Right ventricle myocardium inferior (tissue), 1 donor: ENCODE measurements around the gene IST1. TPM values are rescaled to one million over a fixed set of nuclear protein-coding genes. Genes with fewer than 3 reads are reported as not detected.
"Not testable (repeated sequence)": the region's sequence is repeated elsewhere in the genome, so short reads cannot be mapped to it uniquely, and the experiment has no call there.

Experiments used
- ATAC-seq: fragments of 200-7000 bp; cut with Tn5 transposase; one replicate; pipeline ENCODE4 v1.9.1; 2020; ENCODE audit warnings: mild to moderate bottlenecking, moderate library complexity
- DNase-seq: peaks from one replicate; pipeline ENCODE4 v3.0.0; 2021; ENCODE audit errors: missing footprints
- intact Hi-C: fragments of 100-400 bp; cut with DNase I; formaldehyde crosslinking; loops from one replicate; pipeline ENCODE4 v1.11.0; 2022
- long read RNA-seq: library from polyadenylated mRNA; unstranded; transcript quantifications from one replicate; pipeline ENCODE4 v2.0.0, GENCODE V29; 2021
- total RNA-seq: library from RNA; stranded (reverse); fragmentation: NEBNext Ultra II Directional; extraction: Animal tissue kit (Norgen Biotek cat#: 25700); gene quantifications from one replicate; pipeline ENCODE4 v1.2.1, GENCODE V29; 2021
- donor health status: DM: no; HTN: yes; CAD: no; lungs with severe emphysema.

IST1 gene
- 114 TPM for total RNA-seq
- long read RNA-seq, full-length matches to known transcripts: 46 of 63 reads
- long read RNA-seq, partial matches to known transcripts: 2 of 63 reads
- long read RNA-seq, other reads (novel, unspliced or antisense): 15 of 63 reads

GRCh38 chr16:71894921-71895678 lies at the start of gene IST1:
TSS of gene IST1 (plus strand) at chr16:71895531. CDS start at chr16:71915641, 20,110 bp downstream.
- ATAC-seq (peak; percentile 98), DNase-seq (peak; percentile 99)
- intact Hi-C loops: loop anchor here (1.0 to 5.0 kb wide), 2 partner anchors 87 to 112 kb away; partner anchors contain the start of genes AP1G1 and DHODH

DNA sequence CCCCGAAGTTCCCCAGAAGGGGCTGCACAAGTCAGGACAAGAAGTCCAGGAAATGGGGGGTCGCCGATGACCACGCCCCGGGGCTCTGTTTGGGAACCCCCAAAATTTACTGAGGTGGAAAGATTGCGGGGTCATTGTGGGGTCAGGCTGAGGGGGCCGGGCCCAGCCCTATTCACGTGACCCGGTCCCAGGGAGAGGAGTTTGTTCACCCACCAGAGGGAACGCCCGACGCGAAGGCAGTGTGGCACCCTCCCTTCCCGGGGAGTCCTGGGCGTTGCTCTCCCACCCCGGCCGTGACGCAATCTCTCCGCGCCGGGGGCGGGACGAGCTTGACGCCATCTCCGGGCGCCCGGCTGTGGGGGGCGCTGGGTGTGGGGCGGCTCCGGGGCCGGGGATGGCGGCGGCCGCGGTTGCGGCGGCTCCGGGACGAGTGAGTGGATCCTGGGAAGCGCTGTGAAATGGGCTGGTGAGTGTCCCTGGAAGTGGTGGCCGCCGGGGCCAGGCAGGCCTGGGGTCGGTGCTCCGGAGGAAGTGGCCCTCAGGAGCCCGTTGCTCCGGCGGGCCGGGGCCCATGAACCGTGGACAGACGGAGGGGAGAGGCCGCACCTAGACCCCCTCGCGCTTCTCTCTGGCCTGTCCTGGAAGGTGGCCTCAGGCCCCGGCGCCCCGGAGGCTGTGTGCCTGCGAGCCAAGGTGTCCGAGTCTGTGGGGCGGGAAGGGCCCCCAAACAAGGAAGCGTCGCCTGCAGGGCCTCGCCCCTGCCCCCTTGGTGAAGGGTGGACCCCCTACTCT lies 49.5 kb upstream of the IST1 start, which contains the start of gene ATXN1L:
ATXN1L (plus strand) TSS at position 338 of the 792 bp plus-strand sequence. CDS start 3,765 bp downstream, outside the sequence.
- intact Hi-C loops: loop anchor here (2.0 to 5.0 kb wide), 2 partner anchors 36 to 37 kb away; partner anchors contain the start of genes AP1G1 and ZNF821
- ATAC-seq (peak; percentile 98), DNase-seq (peak; percentile 96)

- ATAC-seq (peak; percentile 2), DNase-seq (no peak)
- intact Hi-C loops: loop anchor here (5.0 kb wide), 1 partner anchor 36 kb away; the partner anchor contains the start of gene ZNF821
Observed at GRCh38 chr16:71846431-71846830, 48.9 kb upstream of the IST1 start.

- DNase-seq (no peak), ATAC-seq (no peak)
- intact Hi-C loops: loop anchor here (5.0 kb wide), 1 partner anchor 35 kb away; the partner anchor contains the start of gene ZNF821
Observed at GRCh38 chr16:71847096-71847495, 48.2 kb upstream of the IST1 start.

- DNase-seq: no peak
- intact Hi-C loops: loop anchor here (5.0 kb wide), 1 partner anchor 34 kb away; the partner anchor contains the start of gene ZNF821
- ATAC-seq: no peak
Observed at GRCh38 chr16:71848622-71849021, 46.7 kb upstream of the IST1 start.

DNA sequence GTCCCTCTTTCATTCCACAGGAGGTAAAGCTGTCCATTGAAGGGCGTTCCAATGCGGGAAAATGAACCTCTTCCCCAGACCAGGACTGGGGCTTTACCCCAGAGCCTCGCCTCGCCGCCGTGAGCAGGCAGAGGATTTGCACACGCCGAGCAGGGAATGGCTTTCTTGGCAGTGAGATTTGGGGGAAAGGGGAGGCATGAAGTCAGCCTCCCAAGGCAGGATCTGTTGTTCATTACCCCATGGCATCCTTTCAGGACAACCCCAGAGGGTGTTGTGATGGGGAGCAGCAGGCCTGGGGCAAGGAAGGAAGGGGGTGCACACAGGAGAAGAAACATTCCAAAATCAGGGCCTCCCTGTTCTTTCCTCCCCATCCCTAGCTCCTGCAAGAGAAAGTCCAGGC lies 43.6 kb upstream of the IST1 start:
- intact Hi-C loops: no loop called here
- no peak for ATAC-seq

GRCh38 chr16:71852158-71852557 lies 43.2 kb upstream of the IST1 start:
- DNase-seq (no peak), ATAC-seq (no peak)
- intact Hi-C loops: no loop called here

More for the DNA sequence above, 43.6 kb upstream of the IST1 start:
- no peak for DNase-seq

DNA sequence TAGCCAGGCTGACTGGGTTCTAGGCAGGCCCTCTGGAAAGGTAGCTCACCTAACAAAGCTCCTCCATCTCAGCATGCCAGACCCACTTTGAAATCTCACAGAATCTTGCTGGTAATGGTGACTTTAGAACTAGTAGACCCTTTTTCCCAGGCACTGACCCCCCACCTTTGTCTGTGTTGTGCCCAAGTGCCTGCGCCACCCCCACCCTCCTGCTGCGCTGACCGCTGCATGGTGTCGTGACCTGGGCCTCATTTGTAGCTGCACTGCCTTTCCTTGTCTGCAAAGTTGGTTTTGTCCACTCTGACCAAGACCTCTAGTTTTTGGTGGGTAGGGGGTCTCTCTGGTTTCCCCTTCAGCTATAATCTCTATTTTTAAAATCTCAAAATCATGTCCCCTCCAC lies 42.8 kb upstream of the IST1 start:
- ATAC-seq: no peak
- DNase-seq: no peak
- intact Hi-C loops: no loop called here

- intact Hi-C loops: no loop called here
- no peak for ATAC-seq
Observed at GRCh38 chr16:71853413-71853812, 41.9 kb upstream of the IST1 start.

DNA sequence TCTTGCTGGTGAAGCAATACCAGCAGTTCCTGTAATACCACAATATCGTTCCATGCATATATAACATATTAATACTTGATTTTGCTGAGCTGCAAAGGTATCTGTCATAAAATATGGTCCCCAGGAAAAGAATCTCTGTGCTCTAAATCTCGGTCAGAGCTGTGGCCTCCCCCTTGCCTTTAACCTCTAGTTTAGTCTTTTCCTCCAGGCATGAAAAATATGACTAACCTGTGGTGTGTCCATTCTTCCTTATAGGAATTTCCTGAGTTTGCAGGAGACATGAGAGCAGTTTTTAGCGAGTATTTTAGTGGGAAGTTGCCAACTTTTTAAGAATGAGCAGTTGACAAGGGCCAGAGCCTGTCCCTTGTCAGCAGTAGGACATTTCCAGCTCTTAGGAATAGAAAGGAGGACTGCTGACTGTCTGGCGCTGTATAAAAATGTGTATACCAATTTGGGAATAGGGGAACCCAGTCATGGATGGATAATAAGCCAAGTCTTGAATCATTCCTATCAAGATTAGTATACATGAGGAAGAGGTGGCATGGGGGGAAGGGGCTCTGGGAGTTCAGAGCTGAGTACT lies 40.9 kb upstream of the IST1 start:
- intact Hi-C loops: no loop called here

More at GRCh38 chr16:71853413-71853812, 41.9 kb upstream of the IST1 start:
- no peak for DNase-seq

DNA sequence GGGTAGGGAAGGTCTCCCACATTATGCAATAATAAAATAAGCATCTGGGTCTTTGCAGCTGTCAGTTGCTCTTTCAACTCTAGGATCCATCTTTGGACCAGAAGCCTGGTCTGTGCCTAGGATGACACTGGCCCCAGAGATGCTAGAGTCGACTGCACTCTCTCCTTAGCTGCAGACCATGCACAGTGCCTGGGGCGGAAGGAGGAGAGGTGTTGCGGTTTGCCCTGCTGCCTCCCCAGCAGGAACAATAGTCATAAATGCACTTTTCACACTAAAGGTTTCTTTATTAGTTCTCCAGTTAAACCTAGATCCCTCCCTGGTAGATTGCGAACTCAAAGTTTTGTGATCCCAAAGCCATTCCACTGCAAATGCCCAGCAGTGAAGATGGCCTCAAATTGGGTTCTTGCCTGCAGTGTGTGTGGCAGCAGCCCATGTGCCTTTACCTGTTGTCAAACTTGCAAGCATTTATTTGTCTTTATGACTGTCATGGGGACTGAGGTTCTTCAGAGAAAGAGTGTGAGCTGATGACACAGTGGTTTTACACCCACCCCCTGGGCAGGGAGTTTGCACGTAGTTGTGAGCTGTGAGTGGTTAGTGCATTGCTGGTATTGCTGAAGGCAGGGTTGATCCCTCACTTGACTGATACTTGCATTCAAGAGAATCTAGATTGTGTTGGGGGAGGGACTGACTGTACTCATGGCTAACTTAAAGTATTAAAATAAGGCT lies 39.2 kb upstream of the IST1 start:
- intact Hi-C loops: no loop called here
- ATAC-seq (no peak), DNase-seq (no peak)

More for the DNA sequence above, 40.9 kb upstream of the IST1 start:
- DNase-seq: no peak
- ATAC-seq: no peak

DNA sequence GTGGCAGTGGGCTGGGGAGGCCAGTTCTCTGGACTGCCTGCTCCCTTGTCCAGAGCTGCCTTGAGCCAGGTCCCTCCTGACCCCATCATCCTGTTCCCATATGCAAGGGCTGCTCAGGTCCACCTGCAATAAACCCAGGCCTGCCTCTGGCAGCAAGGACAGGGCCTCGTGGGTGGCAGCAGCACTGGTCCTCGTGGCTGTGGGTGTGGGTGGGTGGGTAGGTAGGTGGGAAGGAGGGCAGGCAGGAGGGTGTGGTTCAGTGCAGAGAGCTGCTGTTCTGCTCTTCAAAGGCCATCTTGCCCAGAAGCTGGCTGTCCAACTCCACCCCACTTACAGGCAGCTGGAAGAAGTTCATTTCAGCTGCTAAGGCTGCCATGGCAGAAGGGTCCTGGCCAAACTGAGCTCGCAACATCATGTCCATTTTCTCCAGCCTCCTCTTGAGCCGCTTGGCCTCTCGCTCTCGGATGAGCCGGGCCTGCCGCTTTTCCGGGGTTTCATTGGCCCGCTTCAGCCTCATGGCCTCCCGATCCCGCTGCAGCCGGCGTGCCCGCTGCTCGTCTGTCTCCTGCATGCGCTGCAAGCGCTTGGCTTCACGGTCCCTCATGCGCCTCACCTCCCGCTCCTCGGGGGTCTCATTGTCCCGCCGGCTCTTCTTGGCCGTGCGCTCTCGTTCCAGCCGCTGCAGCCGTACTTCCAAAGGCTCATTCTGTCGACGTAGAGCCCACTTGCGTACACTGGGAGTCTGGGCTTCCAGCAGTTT lies 35.4 kb upstream of the IST1 start:
- intact Hi-C loops: no loop called here
- no peak for ATAC-seq
- no peak for DNase-seq

GRCh38 chr16:71863995-71864394 lies 31.3 kb upstream of the IST1 start:
- ATAC-seq (no peak), DNase-seq (no peak)
- intact Hi-C loops: no loop called here

- intact Hi-C loops: no loop called here
- no peak for DNase-seq
- no peak for ATAC-seq
Observed at GRCh38 chr16:71865173-71865863, 30.0 kb upstream of the IST1 start.

GRCh38 chr16:71867175-71867574 lies 28.2 kb upstream of the IST1 start:
- DNase-seq, intact Hi-C loops, ATAC-seq: not testable (repeated sequence)

DNA sequence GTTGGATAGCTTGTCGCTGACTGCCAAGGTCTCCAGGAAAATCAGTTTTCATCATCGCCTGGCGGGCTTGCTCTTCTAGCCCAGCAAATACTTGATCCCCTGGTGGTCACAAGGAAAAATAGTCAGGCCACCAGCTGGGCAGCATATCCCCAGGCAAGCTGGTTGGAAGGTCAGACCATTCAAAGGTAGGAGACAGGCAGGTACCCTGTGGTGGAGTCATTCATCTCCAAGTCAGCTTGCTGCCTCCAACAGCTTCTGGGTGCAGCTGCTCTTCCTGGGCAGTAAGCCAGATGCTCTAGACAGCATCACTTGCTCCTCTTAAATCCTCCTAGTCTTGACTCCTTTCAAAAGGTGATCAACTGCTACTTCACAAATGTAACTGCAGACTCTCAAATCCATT lies 27.4 kb upstream of the IST1 start:
- no peak for ATAC-seq
- DNase-seq: no peak
- intact Hi-C loops: no loop called here

- intact Hi-C loops: no loop called here
- DNase-seq: no peak
Observed at GRCh38 chr16:71869089-71869488, 26.2 kb upstream of the IST1 start.

More at GRCh38 chr16:71869089-71869488, 26.2 kb upstream of the IST1 start:
- ATAC-seq: no peak
